CD1c-positive myeloid dendritic cell (primary cell): ENCODE results near the gene CRISP2.

Source experiments
- DNase-seq: peaks from one replicate; pipeline ENCODE4 v3.0.0-alpha.2; 2016; ENCODE audit errors: extremely low spot score

CRISP2 gene

GRCh38 chr6:49653942-49654341 is 59.4 kb downstream of the CRISP2 start:
- no peak for DNase-seq

DNA sequence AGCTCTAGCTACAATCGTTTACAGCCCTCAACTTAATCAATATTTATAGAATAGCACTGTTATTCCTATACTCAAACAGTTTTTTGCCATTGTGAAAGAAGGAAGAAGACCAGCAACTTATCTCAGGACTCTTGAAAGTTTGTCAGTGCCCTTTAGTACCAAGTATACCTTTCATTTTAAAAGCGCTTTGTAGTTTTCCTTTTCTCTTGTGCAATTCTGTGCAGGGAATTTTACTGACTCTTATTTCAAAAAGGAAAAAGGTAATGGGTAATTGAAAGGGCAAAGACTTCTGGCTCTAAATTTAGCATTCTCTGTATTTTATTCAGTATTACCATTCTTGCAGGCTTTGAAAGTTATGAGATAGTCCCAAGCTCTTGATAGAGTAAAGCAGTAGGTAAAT is 59.9 kb downstream of the CRISP2 start:
- DNase-seq: no peak

- DNase-seq: no peak
Measured at GRCh38 chr6:49651239-49651638, 62.1 kb downstream of the CRISP2 start.

GRCh38 chr6:49649988-49650387 is 63.4 kb downstream of the CRISP2 start:
- DNase-seq: no peak

GRCh38 chr6:49648036-49648435 is 65.3 kb downstream of the CRISP2 start:
- DNase-seq: no peak

DNA sequence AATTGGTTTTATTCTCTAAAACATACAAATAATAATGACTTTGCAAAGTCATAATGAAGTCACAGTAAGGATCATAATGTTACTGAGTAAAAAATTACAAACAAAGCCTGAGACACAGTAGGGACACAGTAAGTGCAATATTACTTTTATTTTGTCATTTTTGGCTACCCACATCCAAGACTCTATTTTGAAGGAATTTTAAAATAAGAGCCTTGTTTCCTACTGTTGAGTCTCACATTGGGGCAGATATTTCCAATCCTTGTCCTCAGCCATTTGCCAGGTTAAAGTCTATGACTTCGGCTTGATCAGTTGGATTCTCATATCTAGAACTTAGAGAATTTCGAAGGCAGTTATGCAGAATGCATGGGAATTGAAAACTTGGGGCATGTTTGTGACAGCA is 65.9 kb downstream of the CRISP2 start:
- DNase-seq: no peak

DNA sequence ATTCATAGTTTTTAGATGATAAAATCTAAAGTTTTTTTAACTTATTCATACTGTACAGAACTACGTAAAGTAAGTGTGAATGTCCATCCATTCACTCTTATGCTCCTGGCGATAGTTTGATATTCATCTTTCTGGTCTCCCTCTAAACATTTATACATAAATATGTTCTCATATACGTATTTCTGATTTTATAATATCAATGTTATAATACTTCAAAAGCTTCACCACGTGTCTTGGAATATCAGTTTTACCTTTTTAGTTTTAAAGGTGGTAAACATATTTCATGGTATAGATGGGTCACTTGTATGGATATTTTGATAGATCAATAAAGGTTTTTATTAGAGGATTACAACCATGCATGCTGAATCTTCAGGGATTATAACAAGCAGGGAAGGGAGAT is 66.4 kb downstream of the CRISP2 start:
- DNase-seq: no peak

GRCh38 chr6:49646130-49646824 is 67.1 kb downstream of the CRISP2 start:
- DNase-seq: no peak

- DNase-seq: no peak
Measured at GRCh38 chr6:49645139-49645538, 68.2 kb downstream of the CRISP2 start.
